T47D (cell line): ENCODE data around the gene LTB4R2.
A peak's percentile ranks its signal among the peaks of the same experiment; 100 is the strongest.
"Not testable (repeated sequence)": the region's sequence is repeated elsewhere in the genome, so short reads cannot be mapped to it uniquely, and the experiment has no call there.

Source experiments
- DNase-seq, 2 experiments: peaks; one replicate each; pipeline versions ENCODE4 v3.0.0 to v3.0.0-alpha.2; 2011 to 2012; ENCODE audit warnings: low read depth in 1 of 2, low spot score in 1 of 2
- JUND ChIP-seq: IDR thresholded peaks from 2 replicates; pipeline ENCODE4 v1.6.1; 2012; ENCODE audit warnings: low read depth
- in situ Hi-C: cut with HindIII; loops from 2 replicates; pipeline ENCODE4 v1.10.0; 2016; ENCODE audit warnings: low sequenced_read_pairs, low pct_unique_long_range_greater_than_20kb

LTB4R2 gene

DNA sequence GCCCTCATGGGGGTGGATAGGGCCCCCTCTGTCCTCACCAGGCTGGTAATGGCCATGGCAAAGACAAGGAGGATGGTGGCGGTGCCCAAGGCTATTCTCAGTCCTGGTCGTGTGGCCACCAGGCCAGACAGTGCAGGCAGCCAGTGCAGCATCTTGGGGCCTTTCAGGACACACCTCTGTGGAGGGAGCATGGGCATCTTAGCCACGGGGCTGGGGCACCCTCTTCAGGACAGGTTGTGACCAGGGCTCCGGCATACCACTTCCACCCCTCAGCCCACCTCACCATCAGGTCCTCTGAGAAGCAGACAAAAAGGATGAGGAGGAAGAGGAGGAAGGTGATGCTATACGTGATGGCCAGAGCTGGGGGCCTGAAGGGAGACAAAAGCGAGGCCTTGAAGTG lies 14.1 kb downstream of the LTB4R2 start:
- TF ChIP-seq JUND, result no peak
- DNase-seq, result no peak
- in situ Hi-C loops, result no loop called here

DNA sequence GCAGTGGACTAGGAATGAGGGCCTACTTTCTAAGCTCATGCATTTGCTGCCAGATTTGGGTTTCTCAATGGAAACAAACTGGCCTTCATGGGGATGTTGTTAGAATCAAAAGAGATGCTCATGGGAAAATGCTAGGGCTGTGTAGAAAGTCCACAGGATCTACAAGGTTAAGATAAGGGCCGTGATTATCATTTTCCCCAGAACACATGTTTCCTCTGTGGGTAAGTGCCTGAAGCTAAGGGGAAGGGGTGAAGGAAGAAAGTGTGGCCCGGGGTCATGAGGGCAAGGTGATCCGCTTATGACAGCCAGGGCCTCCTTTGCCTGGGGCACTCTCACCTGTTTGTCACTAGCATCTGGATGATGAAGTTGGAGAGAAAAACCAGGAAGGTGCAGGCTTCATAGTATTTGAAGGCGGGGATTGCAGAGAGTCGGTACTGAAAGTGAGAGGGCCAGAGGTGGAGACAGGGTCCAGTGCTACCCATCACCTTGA lies 15.1 kb downstream of the LTB4R2 start:
- TF ChIP-seq JUND, result no peak
- DNase-seq, result no peak
- in situ Hi-C loops, result no loop called here

DNA sequence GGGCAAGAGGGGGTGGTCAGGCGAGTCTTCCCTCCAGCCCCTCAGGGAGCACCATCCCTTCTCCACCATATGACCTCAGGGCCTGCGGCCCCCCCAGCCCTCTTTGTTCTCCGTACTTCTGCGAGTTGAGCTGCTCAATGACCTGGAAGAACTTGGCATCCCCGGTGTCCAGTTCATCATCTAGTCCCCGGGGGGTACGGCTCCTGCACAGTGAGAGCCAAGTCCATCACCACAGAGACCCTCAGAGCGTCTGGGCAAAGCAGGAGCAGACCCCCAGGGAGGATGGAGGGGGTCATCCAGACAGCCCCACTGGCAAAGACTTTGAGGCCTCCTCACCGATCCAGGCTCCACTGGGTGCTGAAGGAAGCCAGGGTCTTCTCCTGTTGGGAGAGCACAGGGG lies 16.0 kb downstream of the LTB4R2 start:
- in situ Hi-C loops, result no loop called here
- DNase-seq, result no peak
- no peak for TF ChIP-seq JUND

DNA sequence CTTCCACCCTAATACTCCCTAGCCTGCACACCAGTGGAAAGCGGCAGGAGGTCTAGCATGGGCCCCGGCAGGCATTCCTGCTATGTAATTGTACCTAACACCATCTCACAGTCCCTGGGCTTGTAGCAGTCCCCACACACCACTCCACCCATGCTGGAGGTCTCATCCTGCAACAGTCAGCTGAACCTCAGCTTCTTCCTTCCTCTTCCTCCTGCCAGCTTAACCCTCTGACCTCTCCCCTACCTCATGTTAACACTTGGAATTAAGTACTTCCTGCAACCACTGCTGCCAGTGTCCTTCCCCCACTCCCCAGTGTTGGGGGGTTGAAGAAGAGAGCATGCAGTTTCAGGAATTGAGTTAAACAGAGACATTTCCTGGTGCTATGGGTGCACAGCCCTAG lies 17.4 kb downstream of the LTB4R2 start:
- DNase-seq, result no peak
- TF ChIP-seq JUND, result no peak
- in situ Hi-C loops, result no loop called here

DNA sequence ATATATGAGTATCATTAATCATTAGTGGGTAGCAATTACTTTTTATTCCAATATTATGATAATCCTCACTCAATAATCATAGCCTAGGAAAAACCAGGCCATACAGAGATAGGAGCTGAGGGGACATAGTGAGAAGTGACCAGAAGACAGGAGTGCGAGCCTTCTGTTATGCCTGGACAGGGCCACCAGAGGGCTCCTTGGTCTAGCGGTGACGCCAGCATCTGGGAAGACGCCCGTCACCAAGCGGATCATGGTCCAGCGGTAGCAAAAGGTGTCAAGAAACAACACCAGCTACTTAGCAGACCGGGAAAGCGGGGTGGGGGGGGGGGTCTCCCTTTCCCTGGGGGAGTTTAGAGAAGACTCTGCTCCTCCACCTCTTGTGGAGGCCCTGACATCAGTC lies 18.0 kb downstream of the LTB4R2 start:
- in situ Hi-C loops, result not testable (repeated sequence)
- DNase-seq, result peak in 1 of 2 experiments; percentile 21

DNA sequence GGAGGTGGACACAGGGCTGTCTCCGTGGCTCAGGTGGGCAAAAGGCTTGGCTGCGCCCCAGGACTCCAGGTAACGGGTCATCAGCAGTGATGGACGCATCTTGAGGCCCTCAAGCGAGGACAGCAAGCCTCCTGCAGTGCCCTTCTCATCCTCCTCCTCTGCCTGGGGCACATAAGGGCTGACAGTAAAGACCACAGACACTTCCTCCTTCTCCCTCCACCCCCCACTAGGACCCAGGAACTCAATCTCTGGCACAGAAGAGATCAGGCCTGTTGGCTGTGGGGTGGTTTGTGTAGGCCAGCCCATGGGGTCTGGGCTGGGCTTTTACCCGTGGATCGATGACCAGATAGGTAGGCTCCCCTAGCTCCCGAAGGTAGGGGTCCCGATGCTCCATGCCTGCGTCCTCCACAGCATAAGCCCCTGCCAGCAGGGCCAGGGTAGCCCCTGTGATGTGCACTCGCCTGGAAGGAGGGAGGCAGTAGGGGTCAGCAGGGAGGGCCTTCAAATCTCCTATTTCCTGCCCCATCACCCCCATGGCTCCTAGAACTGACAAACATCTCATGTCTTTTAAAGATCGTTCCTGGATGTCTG lies 19.2 kb downstream of the LTB4R2 start:
- in situ Hi-C loops, result no loop called here
- DNase-seq, result no peak
- no peak for TF ChIP-seq JUND

DNA sequence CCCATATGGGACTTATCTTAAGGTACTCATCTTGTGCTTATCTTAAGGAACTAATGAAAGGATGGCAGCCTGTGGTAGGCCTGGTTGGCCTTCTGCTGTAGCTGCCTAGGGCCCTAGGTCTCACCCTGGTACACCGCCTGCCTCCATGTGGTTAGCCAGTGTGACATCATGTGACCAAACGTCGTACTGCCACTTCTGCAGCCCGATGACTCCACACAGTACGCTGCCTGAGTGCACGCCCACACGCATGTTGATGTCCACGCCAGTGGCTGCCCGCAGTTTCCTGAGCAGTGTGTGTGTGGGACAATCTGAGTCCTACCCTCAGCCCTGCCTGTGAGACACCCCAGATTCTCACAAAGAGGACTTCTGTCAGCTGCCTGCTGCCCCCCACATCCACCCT lies 19.8 kb downstream of the LTB4R2 start:
- TF ChIP-seq JUND, result no peak
- in situ Hi-C loops, result no loop called here
- no peak for DNase-seq

DNA sequence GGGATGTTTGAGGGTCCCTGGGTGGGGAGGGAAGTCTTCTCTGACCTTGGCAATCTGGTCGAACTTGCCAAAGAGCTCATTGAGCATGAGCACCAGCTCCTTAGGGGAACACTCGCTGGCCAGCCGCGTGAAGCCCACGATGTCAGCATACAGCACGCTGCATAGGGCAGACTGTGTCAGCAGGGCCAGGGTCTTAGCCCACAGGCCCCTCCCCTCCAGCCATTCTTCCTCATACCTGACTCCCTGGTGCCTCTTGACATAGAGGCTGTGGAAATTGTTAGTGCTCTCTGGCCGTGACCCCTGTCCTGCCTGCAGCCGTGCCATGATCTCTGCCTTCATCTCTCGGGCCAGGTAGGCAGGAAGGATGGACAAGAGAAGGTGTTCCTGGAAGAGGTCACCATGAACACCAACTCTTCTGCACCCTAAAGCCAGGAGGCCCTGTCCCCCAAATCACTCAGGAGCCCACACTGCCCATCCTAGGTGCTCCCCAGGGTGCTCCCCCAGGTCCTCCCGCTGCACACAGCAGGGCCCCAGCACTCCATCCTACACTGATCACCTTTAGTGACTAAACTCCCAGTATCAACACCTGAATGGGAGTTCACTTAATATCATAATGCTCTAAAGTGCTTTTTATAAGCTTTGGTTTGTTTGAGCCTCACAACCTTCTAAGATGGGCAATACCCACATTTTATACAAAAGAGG lies 21.2 kb downstream of the LTB4R2 start:
- no peak for TF ChIP-seq JUND
- DNase-seq, result no peak
- in situ Hi-C loops, result no loop called here

DNA sequence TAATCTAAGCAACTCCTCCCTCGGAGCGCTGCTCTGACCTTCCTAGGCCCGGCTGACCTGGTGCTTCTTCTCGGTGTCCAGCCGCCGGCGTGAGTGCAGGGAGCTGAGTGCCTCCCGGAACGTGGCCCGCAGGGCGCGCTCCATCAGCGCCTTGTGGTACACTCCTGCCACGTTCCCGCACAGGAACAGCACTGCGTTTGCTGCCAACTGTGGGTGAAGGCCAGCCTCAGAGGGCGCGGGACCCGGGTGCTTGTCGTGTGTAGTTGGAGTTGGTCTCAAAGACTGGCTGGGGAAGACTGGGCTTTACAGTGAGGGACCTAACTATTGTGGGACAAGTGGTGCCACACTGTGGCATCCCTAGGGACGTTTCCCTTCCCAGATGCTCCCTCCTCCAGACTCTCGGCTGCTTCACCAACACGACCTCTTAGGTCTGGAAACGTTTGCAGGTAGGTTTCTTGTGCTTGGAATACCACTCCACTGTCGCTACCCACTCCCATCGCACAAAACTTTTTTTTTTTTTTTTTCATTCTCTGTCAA lies 21.9 kb downstream of the LTB4R2 start:
- no peak for DNase-seq
- in situ Hi-C loops, result no loop called here
- no peak for TF ChIP-seq JUND

DNA sequence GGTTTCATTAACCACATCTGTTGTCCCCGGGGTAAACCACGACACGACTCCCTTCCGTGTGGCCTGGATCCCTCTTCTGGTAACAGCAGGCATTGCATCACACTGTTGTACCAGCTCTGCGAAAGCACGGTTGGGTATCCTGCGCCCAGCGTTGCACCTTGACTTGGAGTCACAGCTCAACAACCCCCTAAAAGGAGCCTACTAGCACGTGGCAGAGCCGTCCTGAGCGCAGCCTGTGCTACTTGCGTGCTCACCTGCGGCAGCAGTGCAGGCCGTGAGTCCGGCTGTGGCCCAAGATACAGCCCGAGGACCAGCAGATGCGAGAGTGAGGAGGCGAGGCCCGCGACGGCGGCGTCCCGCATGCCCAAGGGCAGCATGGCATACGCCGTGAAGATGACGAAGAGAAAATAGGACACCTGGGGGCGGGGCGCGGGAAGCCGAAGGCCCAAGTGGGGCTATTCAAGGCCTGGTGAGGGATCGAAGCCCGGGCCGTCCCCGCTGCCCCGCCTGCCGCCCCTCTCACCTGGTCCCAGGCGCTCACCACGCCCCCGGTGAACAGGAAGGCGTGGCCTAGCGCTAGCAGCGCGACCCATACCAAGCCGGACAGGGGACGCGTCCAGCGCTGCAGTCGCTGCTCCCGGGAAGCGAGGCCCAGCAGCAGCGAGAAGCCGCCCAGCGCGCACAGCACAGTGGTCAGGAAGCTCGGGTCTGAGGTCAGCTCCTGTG lies 22.5 kb downstream of the LTB4R2 start:
- in situ Hi-C loops, result no loop called here
- peak; percentile 70 to 86 for DNase-seq
- no peak for TF ChIP-seq JUND

DNA sequence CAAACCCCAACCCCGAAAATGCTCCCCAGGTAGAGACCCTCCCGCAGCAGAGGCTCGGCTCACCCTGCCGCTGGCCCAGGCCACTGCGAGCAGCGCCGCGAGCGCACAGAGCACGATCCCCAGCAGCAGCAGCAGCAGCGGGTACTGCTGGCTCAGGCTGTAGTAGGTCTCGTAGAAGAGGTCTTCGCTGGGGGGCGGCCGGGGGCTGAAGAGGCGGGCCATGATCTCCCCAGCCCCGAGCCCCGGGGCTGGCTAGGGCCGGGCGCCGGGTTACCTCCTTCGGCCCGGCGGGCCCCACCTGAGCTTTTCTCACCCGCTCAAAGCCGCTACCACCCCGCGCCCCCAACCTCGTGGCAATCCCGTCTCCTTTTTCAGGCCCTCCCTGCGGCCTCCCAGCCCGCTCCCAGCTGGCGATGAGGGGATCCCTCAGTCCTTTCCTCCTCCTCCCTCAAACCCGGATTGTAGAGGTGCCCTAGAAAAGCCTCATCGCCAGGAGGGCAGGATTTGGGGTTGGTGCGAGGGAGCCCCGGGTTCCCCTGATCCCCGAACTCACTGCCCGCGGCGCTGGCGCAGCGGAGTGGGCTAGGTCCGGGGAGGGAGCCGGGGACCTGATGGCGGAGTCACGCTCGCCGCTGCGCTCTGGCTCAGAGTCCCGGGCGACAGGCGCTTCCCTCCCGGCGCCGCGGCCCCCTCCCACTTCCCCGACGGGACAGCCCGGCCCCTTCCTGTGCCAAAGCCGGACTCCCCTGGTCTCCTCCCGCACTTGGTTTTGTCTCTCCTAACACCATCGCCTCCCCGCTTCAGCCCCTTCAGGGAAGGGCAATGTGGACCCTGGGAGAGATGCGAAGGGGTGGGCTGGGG lies 24.7 kb downstream of the LTB4R2 start, which contains the start of gene ADCY4:
Gene ADCY4, minus strand, starts transcription at position 641 of the 861 bp plus-strand sequence. Its CDS starts 419 bp downstream, at position 222.
- no peak for TF ChIP-seq JUND
- in situ Hi-C loops, result no loop called here
- no peak for DNase-seq
